Lower lobe of right lung (tissue), 2 donors: Measurements from ENCODE around the gene MAMSTR. TPM values are rescaled to one million over a fixed set of nuclear protein-coding genes. Genes with fewer than 3 reads are reported as not detected.

Source experiments
- ATAC-seq, 2 donors: fragments of 200-7000 bp; cut with Tn5 transposase; one replicate each; pipeline ENCODE4 v1.9.1; 2020 to 2022; ENCODE audit warnings: mild to moderate bottlenecking in 2 of 2, moderate library complexity in 2 of 2
- DNase-seq: peaks from one replicate; pipeline ENCODE4 v3.0.0-alpha.2; 2020
- H3K27ac ChIP-seq: fragments of 200-600 bp; one replicate; pipeline ENCODE4 v1.8.0; 2022
- H3K27me3 ChIP-seq: fragments of 200-600 bp; one replicate; pipeline ENCODE4 v1.8.0; 2022; ENCODE audit warnings: low read depth
- H3K36me3 ChIP-seq: fragments of 200-600 bp; one replicate; pipeline ENCODE4 v1.8.0; 2022; ENCODE audit warnings: mild to moderate bottlenecking
- H3K4me1 ChIP-seq: fragments of 200-600 bp; one replicate; pipeline ENCODE4 v1.8.0; 2022
- H3K4me3 ChIP-seq: fragments of 200-600 bp; one replicate; pipeline ENCODE4 v1.8.0; 2022; ENCODE audit warnings: mild to moderate bottlenecking
- H3K9me3 ChIP-seq: fragments of 200-600 bp; one replicate; pipeline ENCODE4 v1.8.0; 2022
- intact Hi-C: fragments of 100-400 bp; cut with DNase I; formaldehyde crosslinking; loops from one replicate; pipeline ENCODE4 v1.11.0; 2022
- total RNA-seq: library from RNA; stranded (reverse); fragmentation: NEBNext Ultra II Directional; extraction: Animal tissue kit (Norgen Biotek cat#: 25700); gene quantifications from one replicate; pipeline ENCODE4 v1.2.1, GENCODE V29; 2021
- TF ChIP-seq, protein P1 (sequence below): fragments of 200-600 bp; IDR thresholded peaks from one replicate; pipeline ENCODE4 v1.8.0; 2022; ENCODE audit warnings: antibody characterized with exemption, mild to moderate bottlenecking
- donor health status: DM: no; HTN: yes; CAD: no; lungs with severe emphysema.

Gene MAMSTR
- total RNA-seq, 1 donor from 2014 or later: 1.5 TPM

DNA sequence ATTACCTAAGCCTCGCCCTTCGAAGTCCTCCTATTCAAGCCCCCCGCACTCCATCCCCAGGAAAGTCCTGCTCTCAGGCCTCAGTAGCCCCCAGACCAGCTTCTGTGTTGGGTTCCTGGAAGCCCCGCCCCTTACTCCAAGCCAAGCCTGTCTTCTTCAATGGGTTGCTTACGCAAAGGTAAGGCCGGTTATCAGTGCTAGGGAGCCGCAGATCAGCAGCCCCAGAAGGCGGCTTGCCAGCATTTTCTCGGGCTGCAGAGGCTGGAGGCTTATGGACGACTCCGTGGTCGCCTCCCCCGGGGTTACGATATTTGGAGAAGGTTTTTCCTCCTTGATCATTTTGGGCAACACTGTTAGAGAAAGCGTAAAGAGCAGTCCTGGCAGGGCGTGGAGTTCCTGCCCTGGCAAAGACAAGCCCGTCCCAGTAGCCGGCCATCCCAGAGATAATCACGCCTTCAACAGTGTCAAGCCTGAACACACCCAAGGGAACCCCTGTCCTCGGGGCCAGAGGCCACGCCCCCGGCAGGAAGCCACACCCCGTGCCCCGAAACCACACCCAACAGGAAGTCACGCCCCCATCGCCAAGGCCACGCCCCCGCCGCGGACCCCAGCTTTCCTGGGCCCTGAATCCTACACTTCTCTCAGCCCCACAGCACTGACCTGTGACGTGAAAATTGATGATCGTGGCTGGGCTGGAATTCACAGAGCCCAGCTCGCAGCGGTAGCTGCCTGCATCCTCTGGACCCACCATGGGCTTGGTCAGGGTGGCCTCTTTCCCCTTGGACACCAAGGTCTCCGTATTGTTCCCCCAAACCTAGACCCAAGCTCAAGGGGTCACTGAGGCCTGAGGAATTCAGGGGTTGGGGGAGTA, 21.8 kb upstream of the MAMSTR start:
- H3K36me3 ChIP-seq: no peaks in the 10 kb centered on the region
- TF ChIP-seq, protein P1, sequence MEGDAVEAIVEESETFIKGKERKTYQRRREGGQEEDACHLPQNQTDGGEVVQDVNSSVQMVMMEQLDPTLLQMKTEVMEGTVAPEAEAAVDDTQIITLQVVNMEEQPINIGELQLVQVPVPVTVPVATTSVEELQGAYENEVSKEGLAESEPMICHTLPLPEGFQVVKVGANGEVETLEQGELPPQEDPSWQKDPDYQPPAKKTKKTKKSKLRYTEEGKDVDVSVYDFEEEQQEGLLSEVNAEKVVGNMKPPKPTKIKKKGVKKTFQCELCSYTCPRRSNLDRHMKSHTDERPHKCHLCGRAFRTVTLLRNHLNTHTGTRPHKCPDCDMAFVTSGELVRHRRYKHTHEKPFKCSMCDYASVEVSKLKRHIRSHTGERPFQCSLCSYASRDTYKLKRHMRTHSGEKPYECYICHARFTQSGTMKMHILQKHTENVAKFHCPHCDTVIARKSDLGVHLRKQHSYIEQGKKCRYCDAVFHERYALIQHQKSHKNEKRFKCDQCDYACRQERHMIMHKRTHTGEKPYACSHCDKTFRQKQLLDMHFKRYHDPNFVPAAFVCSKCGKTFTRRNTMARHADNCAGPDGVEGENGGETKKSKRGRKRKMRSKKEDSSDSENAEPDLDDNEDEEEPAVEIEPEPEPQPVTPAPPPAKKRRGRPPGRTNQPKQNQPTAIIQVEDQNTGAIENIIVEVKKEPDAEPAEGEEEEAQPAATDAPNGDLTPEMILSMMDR: no peak
- H3K4me1 ChIP-seq: peaks cover 17% of the 10 kb centered on the region
- H3K4me3 ChIP-seq: peak overlapping the region; percentile 67
- H3K9me3 ChIP-seq: no peaks in the 10 kb centered on the region
- DNase-seq: no peak
- intact Hi-C loops: no loop called here
- peak overlapping the region; percentile 81 for H3K27ac ChIP-seq
- peak in 1 of 2 donors; percentile 7 for ATAC-seq
- H3K27me3 ChIP-seq: peaks cover 13% of the 10 kb centered on the region

DNA sequence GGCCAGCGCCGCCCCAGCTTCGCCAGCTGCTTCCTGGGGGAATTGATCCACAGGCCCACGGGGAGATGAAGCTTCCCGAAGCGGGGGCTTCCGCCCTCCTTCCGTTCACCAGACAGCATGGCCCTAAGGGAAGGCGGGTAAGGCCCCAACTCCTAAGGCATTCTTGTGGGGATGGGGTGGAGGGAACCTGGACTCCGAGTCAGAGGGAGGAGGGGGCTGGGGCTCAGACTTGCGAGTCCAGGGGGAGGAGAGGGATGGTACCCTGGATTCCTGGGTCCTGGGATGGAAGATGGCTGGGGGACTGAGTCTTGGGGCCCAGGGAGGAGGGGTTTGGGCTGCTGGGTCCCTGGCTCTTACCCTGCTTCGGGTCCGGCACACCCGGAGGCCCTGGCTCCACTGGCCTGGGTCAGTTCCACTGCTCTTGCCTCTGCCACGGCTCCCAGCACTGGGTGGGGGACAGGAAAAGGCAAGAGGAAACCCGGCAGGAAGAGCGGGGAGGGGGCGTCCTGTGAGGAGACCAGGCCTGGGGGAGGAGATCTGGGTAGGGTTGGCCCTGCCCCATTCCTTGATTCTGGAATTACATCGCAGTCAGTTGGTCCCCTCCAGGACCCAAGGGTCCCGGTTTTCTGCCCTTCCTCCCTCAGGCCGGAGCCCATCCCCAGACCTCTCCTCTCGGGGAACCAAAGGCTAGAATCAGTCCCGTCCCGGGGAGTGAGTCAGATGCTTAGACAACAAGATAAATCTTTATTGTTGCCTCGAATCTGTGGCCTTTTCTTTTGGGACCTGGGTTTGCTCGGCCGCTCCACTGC, 20.8 kb upstream of the MAMSTR start, which contains the start of gene RASIP1:
RASIP1 (minus strand) TSS at position 447 of the 809 bp plus-strand sequence; CDS start at position 119, 328 bp downstream.
- peak; percentile 4 to 9 for ATAC-seq
- peaks cover 9% of the 10 kb centered on the region for H3K27me3 ChIP-seq
- no peaks in the 10 kb centered on the region for H3K9me3 ChIP-seq
- H3K36me3 ChIP-seq: no peaks in the 10 kb centered on the region
- peaks cover 17% of the 10 kb centered on the region for H3K4me1 ChIP-seq
- peak within 1 kb of the TSS; percentile 81 for H3K27ac ChIP-seq
- peak; percentile 63 for DNase-seq
- TF ChIP-seq, protein P1: no peak
- intact Hi-C loops: no loop called here
- peak within 1 kb of the TSS; percentile 67 for H3K4me3 ChIP-seq

DNA sequence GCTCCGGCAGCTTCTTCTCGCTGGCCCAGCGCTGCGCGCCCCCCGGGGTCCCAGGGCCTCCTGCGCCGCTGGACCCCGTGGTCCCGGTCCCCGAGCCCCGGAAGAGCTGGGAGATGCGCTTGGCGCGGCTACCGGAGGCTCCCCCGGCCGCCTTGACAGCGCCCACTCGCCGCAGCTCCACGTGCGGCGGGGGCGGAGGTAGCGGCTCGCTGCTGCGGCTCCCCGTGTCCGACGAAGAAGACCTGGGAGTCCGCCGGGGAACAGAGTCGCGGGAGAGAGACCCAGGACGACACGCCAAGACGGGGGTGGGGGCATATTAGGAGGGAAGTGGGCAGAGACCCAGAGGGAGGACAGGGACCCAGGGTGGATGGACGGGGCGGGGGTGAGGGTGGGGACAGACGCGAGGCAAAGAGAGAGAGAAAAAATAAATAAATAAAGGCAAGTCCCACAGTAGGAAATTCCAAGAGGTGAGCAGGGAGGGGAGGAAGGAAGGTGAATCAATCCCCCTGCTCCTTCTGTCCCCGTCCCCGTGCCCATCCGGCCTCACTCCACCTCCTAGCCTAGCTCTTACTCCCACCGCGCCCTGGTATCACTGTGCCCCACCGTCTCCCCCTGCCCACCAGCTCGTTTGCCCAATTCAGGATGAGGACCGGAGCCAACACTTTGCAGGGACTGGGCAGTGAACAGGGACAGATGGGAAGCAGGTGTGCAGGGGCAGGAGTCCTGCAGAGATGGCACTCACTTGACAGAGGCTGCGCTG, 20.1 kb upstream of the MAMSTR start:
- intact Hi-C loops: no loop called here
- Histone ChIP-seq H3K36me3 (no peaks in the 10 kb centered on the region), H3K9me3 (no peaks in the 10 kb centered on the region), H3K4me3 (peak overlapping the region; percentile 67), H3K27ac (peak overlapping the region; percentile 81), H3K4me1 (peaks cover 17% of the 10 kb centered on the region), H3K27me3 (peaks cover 8% of the 10 kb centered on the region)
- TF ChIP-seq, protein P1: no peak
- ATAC-seq (peak in 1 of 2 donors; percentile 2), DNase-seq (no peak)

DNA sequence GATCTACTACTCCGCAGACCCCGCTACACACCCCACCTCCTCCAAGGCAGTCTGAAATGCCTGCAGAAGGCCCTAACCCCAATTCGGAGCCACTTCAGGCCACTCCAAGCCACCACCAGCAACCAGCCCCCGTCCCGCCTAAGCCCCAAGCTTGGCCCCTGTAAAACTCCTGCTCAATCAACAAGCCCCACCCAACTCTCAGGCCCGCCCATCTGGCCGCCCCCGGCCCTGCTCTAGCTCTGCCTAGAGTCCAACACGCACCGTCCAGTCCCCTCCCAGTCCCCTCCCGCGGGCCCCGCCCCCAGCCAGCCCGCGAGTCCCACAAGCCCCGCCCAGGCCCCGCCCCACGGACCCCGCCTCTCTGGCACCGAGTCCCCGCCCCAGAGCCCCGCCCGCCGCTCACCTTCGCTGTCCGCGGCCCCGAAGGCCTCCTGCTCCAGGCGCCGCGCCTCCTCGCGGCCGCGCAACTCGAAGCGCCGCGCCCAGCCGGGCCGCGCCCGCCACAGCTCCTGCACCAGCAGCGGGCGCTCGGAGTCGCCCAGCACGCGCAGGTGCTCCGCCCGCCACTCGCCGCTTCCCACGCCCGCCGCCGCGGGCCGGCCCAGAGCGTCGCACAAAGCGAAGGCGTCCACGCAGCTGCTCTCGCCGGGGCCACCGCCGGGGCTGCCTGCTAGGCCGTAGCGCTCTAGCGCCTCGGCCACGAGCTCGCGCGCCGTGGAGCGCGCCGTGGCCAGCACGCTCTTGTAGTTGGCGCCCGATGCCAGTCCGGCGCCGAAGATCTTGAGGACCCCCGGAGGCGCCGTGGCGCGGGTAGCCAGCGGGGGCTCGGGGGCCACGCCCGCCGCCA, 19.3 kb upstream of the MAMSTR start:
- Histone ChIP-seq H3K4me3 (peak overlapping the region; percentile 67), H3K36me3 (no peaks in the 10 kb centered on the region)
- intact Hi-C loops: no loop called here

More for the DNA sequence above, 19.3 kb upstream of the MAMSTR start:
- DNase-seq (peak; percentile 93), ATAC-seq (peak; percentile 92 to 95)
- Histone ChIP-seq H3K27me3 (peaks cover 8% of the 10 kb centered on the region), H3K4me1 (peaks cover 17% of the 10 kb centered on the region), H3K27ac (peak overlapping the region; percentile 81), H3K9me3 (no peaks in the 10 kb centered on the region)
- TF ChIP-seq, protein P1: peak; percentile 33
